HG02763 (cell line): Measurements from ENCODE around the gene RAB38.

Source experiments
- ATAC-seq: cut with Tn5 transposase; IDR thresholded peaks from one replicate; pipeline ENCODE4 v1.9.1; 2021; ENCODE audit warnings: mild to moderate bottlenecking, moderate library complexity; ENCODE audit not compliant: unreplicated experiment

RAB38 gene

DNA sequence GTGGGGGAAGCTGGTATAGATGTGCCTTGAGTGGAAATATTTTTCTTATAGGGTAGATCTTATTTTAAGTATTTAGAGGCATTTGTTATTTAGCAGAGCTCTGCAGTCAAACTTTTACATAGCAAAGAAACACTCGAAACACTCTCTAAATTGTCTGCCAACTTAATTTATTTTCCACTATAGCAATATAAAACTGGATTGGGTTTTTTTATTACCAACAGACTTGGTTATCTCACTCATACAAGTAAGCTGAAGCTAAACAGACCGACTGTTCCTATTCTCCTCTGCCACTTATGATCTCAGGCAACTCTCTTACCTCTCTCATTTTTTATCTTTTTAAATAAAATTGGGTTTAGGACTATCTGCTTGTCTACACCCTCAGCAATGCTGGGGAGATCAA lies 4.6 kb downstream of the RAB38 start:
- ATAC-seq: no peak

DNA sequence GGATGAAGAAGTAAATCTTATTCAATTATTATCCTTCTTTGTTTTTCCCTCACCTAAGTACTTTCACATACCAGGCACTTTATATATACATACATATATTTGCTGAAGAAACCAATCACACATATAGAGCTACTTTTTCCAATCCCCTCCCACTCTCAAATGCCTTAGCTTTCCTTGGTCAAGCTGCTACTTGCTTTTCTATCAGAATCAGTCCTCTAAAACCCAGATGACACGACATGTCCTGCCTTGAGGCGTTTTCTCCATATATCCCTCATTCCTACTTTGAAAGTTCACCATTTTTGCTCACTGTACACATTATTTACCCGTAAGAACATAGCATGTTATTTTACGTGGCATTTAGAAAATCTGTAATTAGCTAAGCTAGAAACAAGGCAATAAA lies 5.4 kb downstream of the RAB38 start:
- ATAC-seq: no peak

DNA sequence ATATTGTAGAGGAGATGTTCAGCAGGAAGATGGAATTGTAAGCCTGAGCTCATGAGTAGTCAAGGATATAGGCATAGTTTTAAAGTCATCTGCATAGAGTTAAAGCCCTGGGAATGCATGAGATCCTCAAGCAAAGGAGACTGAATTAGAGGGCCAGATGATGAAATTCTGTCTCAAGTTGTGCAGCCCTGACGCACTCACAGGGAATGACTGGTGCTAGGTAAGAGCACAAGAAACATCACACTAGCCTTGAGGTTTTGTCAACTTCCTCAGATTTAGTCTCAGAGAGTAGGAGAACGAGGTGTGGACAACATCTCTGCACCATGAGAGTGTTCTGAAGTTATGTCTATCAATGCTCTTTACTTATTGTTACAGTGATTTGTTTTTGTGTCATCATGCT lies 5.8 kb downstream of the RAB38 start:
- ATAC-seq: no peak

DNA sequence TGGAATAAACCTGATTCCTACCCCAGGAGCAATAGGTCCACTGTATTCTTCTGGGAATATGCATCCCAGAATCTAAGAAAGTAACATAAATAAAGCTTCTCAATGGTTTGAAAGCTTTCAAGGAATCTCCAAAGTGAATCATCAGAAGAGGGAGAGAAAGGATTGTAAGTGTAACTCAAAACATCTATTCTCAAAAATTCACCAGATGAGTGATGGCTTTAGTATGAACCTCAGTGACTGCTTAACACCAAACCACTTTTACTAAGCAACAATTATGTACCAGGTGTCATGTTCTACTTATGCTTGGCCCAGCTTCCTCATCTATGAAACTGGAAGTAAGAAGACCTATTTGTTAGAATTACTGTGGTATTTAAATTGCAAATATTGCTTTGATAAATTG lies 7.4 kb downstream of the RAB38 start:
- no peak for ATAC-seq

DNA sequence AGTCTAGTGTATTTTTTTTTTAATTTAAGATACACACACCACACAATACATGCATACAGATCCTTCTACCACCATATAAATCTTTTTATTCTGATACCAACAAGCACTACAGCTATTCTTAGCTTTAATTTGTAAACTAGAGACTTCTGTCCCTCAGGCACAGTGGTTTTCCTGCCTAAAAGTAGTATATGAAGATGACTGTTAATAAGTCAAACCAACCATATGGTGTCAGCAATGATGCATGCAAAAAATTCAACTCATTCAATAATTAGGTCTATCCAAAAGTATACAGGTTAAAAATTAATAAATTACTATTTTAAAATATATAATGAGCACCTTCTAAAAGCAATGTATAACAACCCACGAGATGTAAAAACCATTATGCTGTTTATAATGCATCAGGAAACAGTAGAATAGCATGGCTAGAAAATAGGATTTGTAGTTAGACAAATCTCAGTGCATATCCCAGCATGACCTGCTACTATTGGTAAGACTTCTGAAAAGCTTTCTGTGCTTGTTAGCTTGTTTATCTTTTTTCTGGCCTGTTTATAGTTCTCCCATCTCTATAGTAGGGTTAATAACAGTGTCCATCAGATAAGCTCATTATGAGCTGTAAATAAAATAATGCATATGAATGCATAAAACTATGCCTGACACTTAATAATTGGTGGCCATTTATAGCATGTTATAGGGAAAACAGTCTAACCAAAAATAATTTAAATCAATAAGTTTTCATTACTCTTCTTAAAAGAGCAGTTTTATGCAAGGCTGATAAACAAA lies 10.2 kb downstream of the RAB38 start:
- no peak for ATAC-seq

DNA sequence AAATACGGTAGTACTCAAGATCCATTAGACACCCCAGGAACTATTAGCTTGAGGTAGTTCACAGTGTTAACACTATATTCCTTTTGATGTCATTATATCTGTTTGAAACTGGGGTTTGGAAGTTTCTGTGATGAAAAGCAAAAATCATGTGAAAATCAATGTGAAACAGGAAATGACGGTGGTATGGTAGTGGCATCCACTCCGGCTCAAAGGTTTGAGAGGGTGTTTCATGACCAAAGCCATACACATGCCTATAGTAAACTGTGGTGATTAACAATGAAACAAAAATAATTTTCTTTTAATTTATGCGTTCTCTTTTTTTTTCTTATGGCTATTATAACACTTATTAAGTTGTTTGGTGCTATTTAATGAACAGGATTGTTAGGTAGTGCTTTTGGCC lies 10.9 kb downstream of the RAB38 start:
- ATAC-seq: no peak

DNA sequence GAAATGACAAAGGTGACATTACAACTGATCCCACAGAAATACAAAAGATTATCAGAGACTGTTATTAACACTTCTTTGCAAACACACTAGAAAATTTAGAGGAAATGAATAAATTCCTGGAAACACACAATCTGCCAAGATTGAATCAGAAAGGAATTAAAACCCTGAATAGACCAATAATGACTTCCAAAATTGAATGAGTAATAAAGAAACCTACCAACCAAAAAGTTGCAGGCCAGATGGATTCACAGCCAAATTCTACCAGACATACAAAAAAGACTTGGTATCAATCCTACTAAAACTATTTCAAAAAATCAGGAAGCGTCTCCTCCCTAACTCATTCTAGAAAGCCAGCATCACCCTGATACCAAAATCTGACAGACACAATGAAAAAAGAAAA lies 17.2 kb downstream of the RAB38 start:
- ATAC-seq: no peak

DNA sequence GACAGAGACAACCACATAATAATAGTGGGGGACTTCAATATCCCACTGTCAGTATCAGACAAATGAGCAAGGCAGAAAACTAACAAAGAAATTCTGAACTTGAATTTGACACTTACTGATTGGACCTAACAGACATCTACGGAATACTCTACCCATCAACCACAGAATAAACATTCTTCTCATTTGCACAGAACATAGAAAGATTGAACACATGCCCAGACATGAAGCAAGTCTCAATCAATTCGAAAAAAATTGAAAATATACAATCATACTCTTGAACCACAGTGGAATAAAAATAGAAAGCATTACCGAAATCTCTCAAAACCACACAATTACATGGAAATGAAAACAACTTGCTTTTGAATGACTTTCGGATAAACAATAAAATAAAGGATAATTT lies 17.9 kb downstream of the RAB38 start:
- no peak for ATAC-seq

DNA sequence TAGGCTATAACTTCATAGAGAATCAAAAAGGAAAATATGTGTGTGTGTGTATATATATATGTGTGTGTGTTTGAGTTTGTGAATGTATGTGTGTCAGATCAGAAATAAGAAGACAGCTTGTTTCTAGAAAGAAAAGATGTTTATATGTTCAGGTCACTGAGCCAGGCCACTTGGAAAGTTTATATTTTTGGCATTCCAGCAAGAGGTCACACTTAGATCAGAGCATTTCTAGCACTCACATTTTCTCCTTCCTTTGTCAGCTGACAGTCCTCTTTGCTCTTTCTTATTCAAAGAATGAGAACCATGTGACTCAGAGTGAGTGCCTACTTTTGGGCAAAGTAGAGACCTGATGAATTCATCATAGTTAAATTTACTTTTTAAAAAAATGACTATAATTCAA lies 22.9 kb downstream of the RAB38 start:
- ATAC-seq: no peak

DNA sequence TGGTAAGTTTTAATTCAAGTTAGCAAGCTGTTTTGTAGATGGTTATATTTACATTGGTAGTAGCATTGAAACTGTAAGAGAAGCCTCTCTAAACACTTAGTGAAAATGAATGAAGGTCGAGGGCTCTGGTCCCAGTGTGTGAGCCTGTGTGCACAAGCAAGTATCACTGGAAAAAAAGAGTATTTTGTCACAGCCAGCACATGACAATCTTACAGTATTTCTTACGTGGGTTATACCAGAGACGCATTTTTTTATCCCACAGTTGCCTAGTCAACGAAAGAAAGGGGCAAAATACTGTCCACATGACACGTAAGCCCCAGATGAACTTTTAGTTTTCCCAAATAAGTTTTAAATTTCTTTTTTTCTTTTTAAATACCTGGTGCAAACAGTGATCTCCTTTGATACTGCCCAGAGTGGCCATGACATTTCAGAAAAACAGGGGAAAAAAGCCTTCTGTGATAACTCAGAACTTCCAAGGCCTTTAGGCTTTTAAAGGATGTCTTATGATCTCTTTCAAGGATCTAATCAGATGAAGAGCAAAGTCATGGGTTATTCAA lies 23.5 kb downstream of the RAB38 start:
- ATAC-seq: no peak

DNA sequence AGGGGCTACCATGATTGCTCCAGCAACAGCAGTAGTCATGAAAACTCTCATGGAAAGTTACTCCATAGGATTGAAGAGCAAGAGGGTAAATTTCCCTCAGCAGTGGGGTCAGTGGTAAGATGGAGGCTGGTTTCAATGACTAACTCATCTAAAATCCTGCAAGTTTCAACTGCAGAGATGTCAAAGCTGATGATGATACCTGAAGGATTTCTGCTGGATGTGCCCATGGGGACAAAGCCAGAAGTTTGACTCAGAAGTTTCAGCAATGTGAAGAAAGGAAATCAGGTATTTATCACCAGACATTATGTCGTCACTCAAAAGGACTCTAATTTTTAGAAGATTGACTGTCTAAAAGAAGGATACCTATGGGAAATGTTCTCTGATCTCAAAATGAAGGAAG lies 29.1 kb downstream of the RAB38 start:
- ATAC-seq: no peak

DNA sequence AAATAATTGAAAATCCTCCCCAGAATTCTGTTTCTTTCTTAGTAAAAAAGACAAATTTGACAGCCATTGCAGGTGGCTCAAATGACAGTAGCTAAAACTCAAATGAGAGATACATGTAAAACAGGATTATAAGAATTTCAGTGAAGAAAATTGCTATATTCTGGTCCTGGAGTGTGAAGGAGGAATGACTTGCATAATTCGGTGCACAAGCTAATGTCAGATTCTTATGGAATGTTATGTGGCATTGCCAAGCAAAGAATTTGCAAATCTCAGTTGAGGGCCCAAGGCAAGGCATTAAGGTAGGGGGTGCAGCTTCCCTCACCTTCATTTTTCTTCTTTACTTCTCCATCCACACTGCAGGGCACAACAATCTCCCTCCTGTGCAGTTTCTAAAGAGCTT lies 35.4 kb downstream of the RAB38 start:
- no peak for ATAC-seq

DNA sequence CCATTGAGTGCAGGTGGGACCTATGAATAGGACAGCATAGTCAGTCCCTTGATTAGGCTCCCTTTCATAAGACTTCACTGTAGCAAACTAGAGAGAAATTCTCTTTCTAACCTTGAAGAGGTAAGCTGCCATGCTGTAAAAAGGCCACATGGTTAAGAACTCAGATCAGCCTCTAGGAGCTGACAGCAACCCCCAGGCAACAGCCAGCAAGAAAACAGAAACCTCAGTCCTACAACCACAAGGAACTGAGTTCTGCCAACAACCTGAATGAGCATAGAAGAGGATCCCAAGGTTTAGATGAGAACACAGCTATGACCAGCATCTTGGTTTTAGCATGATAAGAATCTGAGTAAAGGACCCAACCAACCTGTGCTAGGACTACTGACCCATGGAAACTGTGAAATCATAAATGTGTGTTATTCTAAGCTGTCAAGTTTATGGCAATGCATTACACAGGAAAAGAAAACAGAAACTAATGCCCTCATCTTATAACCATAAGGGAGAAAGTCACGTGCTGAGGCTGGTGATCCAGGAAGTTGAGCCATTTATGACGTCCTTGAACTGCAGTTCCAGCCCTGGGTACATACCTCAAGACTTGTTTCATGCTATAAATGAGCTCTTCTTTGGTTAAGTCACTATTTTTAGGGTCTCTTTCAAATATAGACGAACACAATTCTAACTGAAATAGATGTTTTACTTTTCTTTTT lies 43.3 kb downstream of the RAB38 start:
- ATAC-seq: no peak

DNA sequence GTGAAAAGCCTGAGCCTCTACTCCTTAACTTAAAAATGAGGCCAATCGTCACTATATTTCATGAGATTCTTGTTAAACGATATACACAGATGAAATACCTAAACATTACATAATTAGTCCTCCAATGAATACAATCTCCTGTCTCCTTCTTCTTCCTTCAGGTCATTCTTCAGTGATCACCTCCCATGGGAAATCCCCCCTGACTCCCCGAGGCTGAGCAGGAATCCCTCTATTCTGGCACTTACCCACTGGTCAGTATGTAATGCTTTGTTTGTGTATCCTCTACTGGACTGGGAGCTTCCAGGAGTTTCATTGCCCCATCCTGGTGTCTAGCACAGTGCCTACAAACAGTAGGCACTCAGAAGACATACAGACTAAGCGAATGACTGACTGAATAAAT lies 52.3 kb downstream of the RAB38 start:
- ATAC-seq: no peak

DNA sequence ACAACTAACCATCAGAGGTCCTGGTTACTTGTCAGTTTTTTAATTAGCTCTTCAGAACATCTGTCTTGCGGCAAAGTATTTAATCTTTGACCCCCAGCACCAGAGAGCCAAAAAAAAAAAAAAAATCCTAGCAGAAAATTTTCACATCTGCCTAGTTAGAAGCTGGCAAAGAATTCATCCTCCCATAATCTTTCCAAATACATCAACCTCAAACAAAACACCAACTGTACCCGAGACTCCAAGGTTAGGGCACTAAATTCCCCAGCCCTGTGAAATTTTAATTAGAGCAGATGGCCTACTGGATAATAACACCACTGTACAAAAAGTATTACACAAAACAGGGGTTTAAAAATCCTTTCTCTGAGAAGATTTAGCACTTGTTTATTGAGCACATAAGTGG lies 55.7 kb downstream of the RAB38 start:
- no peak for ATAC-seq

DNA sequence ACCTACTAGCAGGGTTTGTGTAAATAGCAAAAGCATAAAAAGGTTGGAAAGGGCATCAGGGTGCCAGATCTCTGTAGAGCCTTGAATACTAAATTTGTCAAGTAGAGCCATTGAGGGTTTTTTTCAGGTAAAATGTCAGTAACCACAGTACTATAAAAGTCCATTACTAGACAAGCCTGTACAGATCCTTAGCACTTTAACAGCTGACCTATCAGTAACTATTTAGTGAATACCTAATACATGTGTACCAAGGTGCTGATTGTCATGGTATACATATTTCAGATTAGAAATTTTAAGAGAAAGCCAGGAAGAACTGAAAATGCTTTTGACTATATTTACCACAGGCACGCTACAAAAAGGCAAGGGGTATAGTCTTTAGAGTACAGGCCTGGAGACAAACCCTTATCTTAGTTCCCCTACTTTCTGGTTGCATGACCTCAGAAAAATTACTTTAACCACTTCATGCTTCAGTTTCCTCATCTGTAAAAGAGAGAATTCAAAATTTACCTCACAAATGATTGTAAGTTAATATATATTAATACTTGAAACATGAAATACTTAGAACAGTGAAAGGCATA lies 57.9 kb downstream of the RAB38 start:
- no peak for ATAC-seq

DNA sequence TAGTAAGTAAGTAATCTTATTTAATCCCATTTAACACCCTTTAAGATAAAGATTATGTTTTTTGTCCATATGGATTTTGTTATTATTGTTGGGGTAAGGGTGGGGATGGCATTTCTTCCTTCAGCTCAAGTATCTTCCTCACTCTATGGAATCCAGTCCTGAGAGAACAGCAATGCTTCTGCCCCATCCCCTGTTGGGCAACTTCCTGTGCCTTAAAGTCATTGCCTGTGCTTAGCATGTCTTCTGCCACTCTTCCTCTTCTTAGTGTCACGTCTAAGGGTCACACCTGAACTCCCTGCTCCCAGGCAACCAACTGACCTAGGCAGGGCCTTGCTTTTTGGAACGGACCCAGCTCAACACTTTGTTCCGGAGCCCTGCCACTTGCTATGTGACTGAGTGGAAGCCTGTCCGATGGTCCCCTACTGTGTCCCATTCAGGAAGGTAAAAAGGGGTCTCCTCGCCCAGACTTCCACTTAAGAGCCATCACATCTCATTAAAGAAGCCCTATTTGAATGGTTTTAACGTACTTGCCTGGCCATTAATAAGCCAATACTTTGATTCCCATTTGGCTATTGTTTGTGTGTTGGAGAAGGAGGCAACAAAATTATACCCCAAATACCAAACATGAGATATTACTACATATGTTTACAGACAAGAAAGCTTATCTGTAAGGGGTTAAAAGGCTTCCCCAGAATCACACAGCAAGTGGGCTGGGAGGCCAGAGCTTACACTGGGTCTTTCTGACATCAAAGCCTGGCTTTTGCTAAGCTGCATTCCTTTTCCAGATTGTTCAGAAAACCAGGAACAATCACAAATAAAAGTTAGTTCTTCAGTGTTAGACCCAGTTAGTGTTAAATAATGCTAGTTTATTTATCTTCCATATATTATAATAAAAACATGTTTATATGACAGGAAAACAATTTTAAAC lies 59.2 kb downstream of the RAB38 start:
- ATAC-seq: no peak

DNA sequence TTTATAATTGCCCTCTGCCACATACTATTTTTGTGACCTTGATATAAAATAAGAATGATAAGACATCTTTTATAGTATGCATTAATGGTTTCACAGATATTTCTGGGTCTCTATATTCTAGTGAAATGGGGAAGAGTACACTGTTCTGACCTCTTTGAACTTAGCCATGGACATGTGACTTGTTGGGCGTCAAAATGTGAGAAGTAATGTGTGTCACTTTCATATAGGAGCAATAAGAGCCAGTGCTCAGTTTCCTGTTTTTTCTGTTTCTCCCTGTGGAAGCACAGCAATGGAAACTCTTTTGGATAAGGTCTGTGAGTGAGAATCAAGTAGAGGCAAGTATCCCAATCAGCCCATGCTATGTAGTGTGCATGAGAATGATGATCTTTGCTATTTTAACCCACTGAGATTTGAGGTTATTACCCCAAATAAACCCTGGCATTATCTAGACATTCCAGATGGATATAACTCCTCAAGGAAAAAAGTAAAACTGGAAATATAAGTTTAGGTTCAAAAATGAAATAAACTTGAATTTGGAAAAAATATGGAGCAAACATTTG lies 60.7 kb downstream of the RAB38 start:
- ATAC-seq: no peak

DNA sequence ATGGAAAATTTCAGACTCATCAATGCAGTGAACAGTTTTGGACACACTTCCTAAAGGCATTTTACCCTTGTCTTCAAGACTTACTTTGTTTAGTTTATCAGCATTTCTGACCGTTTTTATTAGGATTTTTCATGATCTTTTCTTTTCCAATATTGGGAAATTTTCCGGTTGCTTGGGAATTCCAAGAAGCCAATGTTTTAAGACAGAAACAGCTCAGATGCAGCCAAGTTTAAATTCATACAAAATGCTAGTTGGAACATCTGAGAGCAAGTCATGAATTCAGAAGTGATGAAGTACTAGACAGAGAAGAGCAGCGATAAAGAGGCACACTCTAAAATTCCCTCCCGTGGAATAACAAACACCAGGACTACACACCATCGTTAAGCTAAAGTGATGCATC lies 68.6 kb downstream of the RAB38 start:
- ATAC-seq: no peak

DNA sequence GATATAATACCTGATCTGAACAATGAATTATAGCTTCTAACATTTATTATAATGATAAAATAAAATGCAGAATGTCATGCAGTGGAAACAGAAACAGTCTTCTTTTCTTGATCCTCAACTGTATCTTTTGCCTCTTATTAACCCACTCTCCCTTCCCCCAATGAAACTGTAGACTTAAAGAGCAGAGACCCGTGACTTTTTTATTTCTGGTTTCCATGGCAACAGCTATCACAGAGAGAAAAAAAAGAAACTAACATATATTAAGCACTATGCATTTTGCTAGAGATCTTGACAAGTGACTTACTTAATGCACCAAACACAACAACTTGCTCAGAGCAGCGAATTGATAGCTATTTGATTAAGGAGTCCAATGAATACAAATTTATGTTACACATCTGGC lies 69.3 kb downstream of the RAB38 start:
- ATAC-seq: no peak

DNA sequence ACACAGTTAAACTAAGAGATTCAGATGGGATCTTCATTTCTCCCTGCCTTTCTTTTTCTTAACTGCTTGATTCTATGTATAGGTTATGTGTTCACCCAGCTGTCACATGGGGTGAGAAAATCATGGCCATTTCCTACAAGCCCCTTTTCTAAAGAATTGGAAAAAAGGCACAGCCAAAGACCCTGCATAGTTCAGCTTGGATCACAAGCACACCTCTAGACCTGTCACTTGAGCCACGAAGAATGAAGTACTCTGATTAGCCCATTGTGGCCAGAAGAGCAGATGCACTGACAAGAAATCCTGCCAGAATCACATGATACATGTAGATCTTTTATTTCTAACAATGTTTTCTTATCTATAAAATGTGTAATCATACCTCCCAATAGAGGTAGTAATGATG lies 69.7 kb downstream of the RAB38 start:
- ATAC-seq: no peak
